ENCODE results near the gene GPR152.
"Not testable (repeated sequence)": the region's sequence is repeated elsewhere in the genome, so short reads cannot be mapped to it uniquely, and the experiment has no call there.

The GPR152 gene

GRCh38 chr11:67466367-67466766, 13.8 kb upstream of the GPR152 start:
- DNase-seq (ENCODE audit: low read depth, low spot score), result no peak

DNA sequence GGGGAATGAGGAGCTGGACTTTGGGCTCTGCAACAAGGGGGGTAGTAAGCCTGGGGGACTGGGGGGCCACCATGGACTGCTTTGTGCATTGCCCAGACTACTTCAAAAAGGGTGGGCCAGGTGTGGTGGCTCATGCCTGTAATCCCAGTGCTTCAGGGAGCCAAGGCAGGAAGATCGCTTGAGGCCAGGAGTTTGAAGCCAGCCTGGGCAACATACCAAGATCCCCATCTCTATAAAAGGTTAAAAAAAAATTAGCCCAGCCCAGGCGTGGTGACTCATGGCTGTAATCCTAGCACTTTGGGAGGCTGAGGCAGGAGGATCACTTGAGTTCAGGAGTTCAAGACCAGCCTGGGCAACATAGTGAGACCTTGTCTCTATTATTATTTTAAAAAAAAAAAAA, 13.0 kb upstream of the GPR152 start:
- DNase-seq (ENCODE audit: low read depth, low spot score), result not testable (repeated sequence)

GRCh38 chr11:67465189-67465510, 12.6 kb upstream of the GPR152 start:
- no peak for DNase-seq (ENCODE audit: low read depth, low spot score)

- DNase-seq (ENCODE audit: low read depth, low spot score), result peak; percentile 80
These were observed 12.1 kb upstream of the GPR152 start for GRCh38 chr11:67464411-67465188.

- no peak for DNase-seq (ENCODE audit: low read depth, low spot score)
These were observed 11.3 kb upstream of the GPR152 start for GRCh38 chr11:67463680-67464410.

GRCh38 chr11:67463186-67463585, 10.7 kb upstream of the GPR152 start:
- DNase-seq (ENCODE audit: low read depth, low spot score), result no peak

DNA sequence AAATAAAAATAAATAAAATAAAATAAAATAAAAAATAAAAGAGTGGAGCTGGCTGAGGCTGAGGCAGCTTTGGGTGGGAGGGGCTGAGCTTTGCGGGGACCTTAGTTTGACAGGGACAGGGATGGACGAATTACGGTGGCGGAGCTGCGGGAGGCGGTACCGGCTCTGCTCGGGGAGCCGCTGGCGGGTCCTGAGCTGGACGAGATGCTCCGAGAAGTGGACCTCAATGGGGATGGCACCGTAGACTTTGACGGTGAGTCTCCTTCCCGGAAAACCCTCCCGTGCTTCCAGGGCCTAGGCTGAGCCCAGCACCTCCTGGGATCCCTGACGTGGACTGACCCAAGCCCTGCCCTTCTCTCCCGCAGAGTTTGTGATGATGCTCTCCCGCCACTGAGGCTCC, 5.7 kb upstream of the GPR152 start:
- no peak for DNase-seq (ENCODE audit: low read depth, low spot score)

DNA sequence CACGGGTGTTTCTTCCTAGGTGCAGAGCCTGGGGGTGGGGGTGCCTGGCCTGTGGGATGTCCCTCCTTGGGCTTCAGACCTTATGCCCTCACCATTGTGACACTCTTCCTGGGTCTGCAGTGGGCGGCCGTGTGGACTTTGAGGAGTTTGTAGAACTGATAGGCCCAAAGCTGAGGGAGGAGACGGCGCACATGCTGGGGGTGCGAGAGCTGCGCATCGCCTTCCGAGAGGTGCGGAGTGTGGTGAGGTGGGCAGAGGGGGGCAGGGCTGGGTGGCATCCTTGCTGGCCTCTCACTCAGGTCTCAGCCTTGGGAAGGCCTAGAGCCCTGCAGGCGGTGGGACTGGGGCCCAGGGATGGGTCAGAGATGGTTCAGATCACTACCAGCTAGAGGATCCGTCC, 4.9 kb upstream of the GPR152 start:
- no peak for DNase-seq (ENCODE audit: low read depth, low spot score)

DNA sequence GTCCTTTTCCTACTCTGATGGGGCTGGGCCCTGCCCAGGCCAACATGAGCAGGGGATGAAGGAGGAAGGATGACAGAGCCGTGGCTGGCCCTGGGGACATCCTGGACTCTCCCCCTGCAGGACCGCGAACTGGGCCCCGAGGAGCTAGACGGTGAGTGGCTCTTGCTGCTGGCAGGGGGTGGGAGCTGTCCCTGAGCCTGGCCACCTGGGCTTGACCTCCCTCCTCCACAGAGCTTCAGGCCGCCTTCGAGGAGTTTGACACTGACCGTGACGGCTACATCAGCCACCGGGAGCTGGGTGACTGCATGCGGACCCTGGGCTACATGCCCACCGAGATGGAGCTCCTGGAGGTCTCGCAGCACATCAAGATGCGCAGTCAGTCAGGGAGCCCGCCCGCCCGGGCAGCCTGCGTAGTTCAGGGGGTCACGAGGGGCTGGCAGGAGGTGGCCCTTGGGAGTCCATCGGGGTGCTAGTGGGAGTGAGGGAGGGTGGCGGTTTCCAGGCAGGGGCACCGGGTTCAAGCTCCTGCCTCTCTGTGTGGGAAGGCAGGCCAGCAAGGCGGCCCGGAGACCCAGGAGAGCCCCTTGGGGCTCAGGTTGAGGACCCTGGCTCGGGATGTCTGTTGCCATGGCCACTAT, 3.7 kb upstream of the GPR152 start:
- no peak for DNase-seq (ENCODE audit: low read depth, low spot score)

DNA sequence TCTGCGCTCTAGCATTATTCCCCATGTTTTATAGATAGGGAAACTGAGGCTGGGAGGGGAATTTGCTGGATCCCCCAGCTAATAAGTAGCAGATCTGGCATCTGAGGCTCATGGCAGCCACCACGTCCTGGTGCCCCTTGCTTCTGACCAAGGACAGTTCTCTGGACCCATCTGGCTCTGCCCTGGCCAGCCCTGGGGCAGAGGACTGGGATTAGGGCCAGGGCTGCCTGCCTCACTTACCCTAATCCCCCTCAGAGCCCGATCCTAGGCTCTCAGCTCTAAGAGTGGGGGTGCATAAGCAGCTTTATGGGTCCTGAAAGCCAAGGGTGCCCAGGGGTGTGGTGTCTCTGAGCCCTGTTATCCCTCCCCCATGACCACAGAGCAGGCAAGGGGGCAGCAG, 2.5 kb upstream of the GPR152 start, which contains the start of gene CABP4:
Gene CABP4 (plus strand): TSS at position 301 of the 400 bp plus-strand sequence. CDS start 70 bp downstream, at position 371.
- no peak for DNase-seq (ENCODE audit: low read depth, low spot score)

DNA sequence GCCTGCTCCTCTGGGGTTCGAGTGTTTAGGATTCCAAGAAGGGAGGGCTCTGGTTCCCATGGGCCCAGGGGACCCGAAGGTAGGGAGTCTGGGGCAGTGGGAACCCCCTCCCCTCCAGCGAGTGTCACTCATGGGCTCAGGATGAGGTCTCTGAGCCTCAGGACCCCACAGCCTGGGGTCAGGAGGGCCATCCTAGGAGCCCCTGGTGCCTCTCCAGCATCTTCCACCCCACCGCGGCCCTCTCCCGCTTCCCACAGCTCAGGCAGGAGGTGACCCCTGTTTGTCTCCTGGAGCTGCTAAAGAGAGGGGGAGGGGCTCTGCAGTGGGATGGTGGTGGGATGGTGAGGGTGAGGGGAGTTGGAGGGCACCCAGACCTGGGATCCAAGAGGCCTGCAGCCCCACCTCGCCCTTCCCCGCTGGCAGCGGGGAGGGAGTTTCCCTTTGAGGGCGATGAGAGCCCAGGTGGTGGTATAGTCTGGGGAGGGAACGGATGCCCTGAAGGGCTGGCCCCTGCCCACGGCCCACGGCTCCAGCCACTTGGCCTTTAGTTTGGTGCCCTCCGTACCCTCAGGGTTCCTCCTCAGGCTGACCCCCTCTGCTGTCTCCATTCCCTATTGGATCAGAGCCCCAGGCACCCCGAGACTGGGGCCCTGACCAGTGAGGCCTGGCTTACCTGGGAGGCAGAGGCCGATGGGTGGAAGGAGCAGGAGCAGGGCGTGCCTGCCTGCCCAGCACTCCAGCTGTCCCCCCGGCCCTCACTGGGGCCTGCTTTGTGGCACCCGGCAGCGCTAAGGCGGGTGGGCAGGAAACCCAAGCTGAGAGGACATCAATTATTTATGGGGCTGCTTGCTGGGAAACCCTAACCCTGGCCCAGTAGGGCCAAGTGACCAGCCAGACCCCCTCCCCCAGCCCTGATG, 1.5 kb upstream of the GPR152 start:
- no peak for DNase-seq (ENCODE audit: low read depth, low spot score)

DNA sequence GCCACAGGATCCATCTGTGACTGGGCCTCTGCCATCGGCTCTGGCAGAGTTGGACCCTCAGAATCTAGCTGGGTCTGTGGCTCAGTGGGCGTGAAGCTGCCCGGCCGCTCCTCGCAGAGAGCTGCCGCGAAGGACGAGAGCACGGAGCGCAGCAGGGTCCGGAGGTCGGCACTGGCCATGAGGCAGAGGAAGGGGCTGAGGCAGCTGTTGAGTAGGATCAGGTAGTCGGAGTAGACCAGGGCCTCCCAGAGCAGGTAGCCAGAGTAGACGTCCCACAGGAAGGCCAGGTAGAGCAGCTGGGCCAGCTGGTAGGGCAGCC, 912 bp downstream of the GPR152 start:
- no peak for DNase-seq (ENCODE audit: low read depth, low spot score)

DNA sequence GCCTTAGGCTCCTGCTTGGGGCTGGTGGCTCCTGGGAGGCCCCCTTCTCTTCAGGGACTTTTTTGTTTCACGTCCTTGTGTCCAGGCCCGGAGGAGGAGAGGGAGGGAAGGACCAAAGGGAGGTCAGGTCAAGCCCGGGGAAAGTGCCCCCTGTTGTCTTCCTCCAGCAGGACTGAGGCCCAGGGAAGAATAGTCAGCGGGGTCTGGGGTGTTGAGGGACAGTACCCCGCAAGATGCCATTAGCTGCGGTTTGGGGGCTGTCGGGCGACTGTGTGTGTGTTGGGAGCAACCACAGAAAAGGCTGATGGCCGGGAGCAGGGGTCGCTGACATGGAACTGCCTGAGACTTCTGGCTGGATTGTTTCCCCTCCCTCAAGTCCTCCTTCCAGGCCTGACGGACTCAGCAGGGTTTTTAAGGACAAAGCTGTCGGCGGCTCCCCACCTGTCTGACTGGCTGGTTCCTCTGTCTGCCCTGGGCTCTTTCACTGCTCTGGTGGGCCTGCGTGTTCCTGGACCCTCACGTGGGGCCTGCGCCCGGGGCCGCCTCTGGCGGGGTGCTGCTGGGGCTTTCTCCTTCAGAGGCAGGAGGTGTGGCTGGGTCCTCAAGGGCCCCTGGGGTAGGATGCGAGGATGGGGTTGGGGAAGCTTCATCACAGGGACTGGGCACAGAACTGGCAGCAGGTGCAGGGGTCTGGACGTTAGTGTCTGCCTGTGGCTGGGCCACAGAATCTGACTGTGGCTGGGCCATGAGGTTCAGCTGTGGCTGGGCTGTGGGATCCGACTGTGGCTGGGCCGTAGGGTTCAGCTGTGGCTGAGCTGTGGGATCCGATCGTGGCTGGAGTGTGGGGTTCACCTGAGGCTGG, 1.5 kb downstream of the GPR152 start:
- no peak for DNase-seq (ENCODE audit: low read depth, low spot score)

GRCh38 chr11:67449116-67449844, 3.2 kb downstream of the GPR152 start:
- no peak for DNase-seq (ENCODE audit: low read depth, low spot score)

DNA sequence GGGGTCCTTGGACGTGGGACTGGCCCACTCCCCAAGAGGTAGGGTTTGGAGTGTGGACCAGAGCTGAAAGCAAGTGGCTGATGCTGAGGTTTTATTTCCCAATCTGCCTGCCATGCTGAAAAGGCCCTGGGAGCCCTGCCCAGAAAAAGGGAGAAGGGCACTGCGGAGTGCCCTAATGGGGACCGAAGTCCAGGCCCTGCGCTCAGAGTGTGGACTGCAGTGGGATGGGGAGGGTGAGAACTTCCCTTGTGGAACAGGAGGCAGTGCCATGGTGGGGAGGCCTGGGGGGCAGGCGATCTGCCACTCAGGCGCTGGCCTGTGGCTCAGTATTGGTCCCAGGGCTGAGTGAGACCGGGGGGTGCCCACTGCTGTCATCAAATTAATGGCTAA, 4.3 kb downstream of the GPR152 start:
- DNase-seq (ENCODE audit: low read depth, low spot score), result no peak

DNA sequence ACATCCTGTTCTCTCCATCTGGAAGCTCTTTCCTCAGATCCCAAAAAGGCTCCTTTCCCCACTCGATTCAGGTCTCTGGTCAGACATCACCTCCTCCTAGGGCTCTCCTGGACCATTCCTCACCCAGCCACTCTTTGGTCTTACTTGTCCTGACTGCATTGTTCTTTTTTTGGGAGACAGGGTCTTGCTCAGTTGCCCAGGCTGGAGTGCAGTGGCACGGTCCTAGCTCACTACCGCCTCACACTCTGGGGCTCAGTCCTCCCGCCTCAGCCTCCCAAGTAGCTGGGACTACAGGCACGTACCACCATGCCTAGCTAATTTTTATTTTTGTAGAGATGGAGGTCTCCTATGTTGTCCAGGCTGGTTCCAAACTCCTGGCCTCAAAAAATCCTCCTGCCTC, 7.0 kb downstream of the GPR152 start:
- no peak for DNase-seq (ENCODE audit: low read depth, low spot score)

- DNase-seq (ENCODE audit: low read depth, low spot score), result no peak
These were observed 9.8 kb downstream of the GPR152 start for GRCh38 chr11:67442504-67443404.

DNA sequence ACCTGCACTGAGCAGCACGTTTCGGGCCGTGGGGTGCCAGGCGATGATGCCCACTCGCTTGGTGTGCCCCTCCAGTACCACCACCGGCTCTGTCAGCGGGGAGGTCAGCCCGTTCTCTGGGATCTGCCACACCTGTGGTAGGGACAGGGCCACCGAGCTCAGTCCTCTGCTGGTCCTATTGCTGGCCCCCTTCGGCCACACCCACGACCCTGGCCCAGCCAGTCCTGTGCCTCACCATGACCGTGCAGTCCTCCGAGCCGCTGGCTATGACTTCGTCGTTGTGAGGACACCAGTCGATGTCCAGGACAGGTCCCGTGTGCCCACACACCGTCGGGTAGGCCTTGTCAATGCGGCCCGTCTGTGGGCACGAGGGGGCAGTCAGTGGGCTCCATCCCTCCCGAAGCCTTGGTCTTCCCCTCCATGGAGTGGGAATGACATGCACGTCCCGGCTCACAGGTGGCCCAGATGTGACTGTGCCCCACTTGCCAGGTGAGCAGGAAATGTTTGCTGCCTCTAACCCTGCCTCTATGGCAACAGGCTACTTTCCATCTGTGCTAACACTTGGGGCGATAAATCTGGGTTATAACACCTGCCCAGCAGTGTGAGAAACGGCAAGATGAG, 10.7 kb downstream of the GPR152 start:
- DNase-seq (ENCODE audit: low read depth, low spot score), result no peak

- no peak for DNase-seq (ENCODE audit: low read depth, low spot score)
These were observed 11.4 kb downstream of the GPR152 start for GRCh38 chr11:67441098-67441563.

Data from activated naive CD8-positive, alpha-beta T cell treated with anti-CD3 and anti-CD28 coated beads, Interleukin-2, amount 50 U/mL, for 16 hours (primary cell).